DOHH2 (cell line): ENCODE data around the gene TMEM200B.

ENCODE experiments used
- CTCF ChIP-seq: fragments of 200-600 bp; sonication (generic); IDR thresholded peaks from one replicate; pipeline ENCODE4 v1.5.1; 2014; ENCODE audit warnings: antibody characterized with exemption, mild to moderate bottlenecking, low read depth, low read length; ENCODE audit not compliant: poor library complexity, severe bottlenecking
- EZH2phosphoT487 ChIP-seq: fragments of 200-600 bp; sonication (generic); IDR thresholded peaks from 2 replicates; pipeline ENCODE4 v1.6.1; 2017; ENCODE audit warnings: borderline replicate concordance, mild to moderate bottlenecking, antibody characterized with exemption, low read length, moderate library complexity, mixed read lengths

GRCh38 chr1:29142714-29143113 lies 19.0 kb upstream of the TMEM200B start:
- no peak for TF ChIP-seq CTCF
- no peak for TF ChIP-seq EZH2phosphoT487
